Keratinocyte (primary cell): Measurements from ENCODE around the gene AKAP13. TPM values are rescaled to one million over a fixed set of nuclear protein-coding genes. Genes with fewer than 3 reads are reported as not detected.

ENCODE experiments used
- DNase-seq: peaks from one replicate; pipeline ENCODE4 v3.0.0-alpha.2; 2011; ENCODE audit warnings: low read depth, missing footprints, low spot score
- FAIRE-seq: peaks from 2 replicates; lab custom pipeline; 2011; peaks lifted over from hg19 to GRCh38; lab: Jason Lieb, UNC
- H2AFZ ChIP-seq: 2 replicates; pipeline ENCODE4 v1.6.0; 2012; ENCODE audit warnings: low read length, control low read depth, inconsistent platforms; ENCODE audit not compliant: control insufficient read depth
- H3K27ac ChIP-seq: 2 replicates; pipeline ENCODE4 v1.5.1; 2011; ENCODE audit warnings: low read length; ENCODE audit not compliant: control insufficient read depth, insufficient read depth
- H3K27me3 ChIP-seq: 3 replicates; pipeline ENCODE4 v1.6.0; 2011; ENCODE audit warnings: low read length; ENCODE audit not compliant: control insufficient read depth, insufficient read depth; ENCODE audit errors: extremely low read depth
- H3K36me3 ChIP-seq, 2 experiments: 2 replicates in 1 of 2; 3 replicates in 1 of 2; pipeline ENCODE4 v1.5.1; 2011; ENCODE audit warnings: low read length in 2 of 2, mild to moderate bottlenecking in 1 of 2; ENCODE audit not compliant: control insufficient read depth in 2 of 2, insufficient read depth in 2 of 2; ENCODE audit errors: extremely low read depth in 1 of 2
- H3K4me1 ChIP-seq: 3 replicates; pipeline ENCODE4 v1.5.1; 2011; ENCODE audit warnings: low read length; ENCODE audit not compliant: control insufficient read depth, insufficient read depth; ENCODE audit errors: extremely low read depth
- H3K4me2 ChIP-seq: 3 replicates; pipeline ENCODE4 v1.6.0; 2011; ENCODE audit warnings: low read depth, low read length; ENCODE audit not compliant: control insufficient read depth, insufficient read depth; ENCODE audit errors: extremely low read depth
- H3K4me3 ChIP-seq, 3 experiments: fragments of 200-600 bp in 1 of 3; sonication (generic) in 1 of 3; 2 replicates in 2 of 3; 3 replicates in 1 of 3; pipeline ENCODE4 v1.5.1; 2011 to 2016; ENCODE audit warnings: low read length in 3 of 3, mild to moderate bottlenecking in 3 of 3, control low read depth in 2 of 3, inconsistent platforms in 1 of 3, low read depth in 1 of 3, mixed read lengths in 1 of 3, mixed run types in 1 of 3, moderate library complexity in 1 of 3; ENCODE audit not compliant: control insufficient read depth in 2 of 3, insufficient read depth in 2 of 3; ENCODE audit errors: extremely low read depth in 1 of 3
- H3K79me2 ChIP-seq: 2 replicates; pipeline ENCODE4 v1.6.0; 2012; ENCODE audit warnings: low read length; ENCODE audit not compliant: control insufficient read depth, insufficient read depth
- H3K9ac ChIP-seq: 3 replicates; pipeline ENCODE4 v1.6.0; 2011; ENCODE audit warnings: low read length; ENCODE audit not compliant: control insufficient read depth, insufficient read depth; ENCODE audit errors: extremely low read depth
- H3K9me1 ChIP-seq: 3 replicates; pipeline ENCODE4 v1.6.0; 2011; ENCODE audit warnings: low read length; ENCODE audit not compliant: control insufficient read depth, insufficient read depth; ENCODE audit errors: extremely low read depth
- H3K9me3 ChIP-seq: 2 replicates; pipeline ENCODE4 v1.5.1; 2012; ENCODE audit warnings: low read depth, low read length; ENCODE audit not compliant: control insufficient read depth
- H4K20me1 ChIP-seq: 3 replicates; pipeline ENCODE4 v1.6.0; 2011; ENCODE audit warnings: low read length; ENCODE audit not compliant: control insufficient read depth, insufficient read depth; ENCODE audit errors: extremely low read depth
- EZH2 ChIP-seq: IDR thresholded peaks from one replicate; pipeline ENCODE4 v1.6.1; 2012; ENCODE audit warnings: inconsistent platforms, mild to moderate bottlenecking, low read length, moderate library complexity
- dilution Hi-C: fragments of 300-500 bp; cut with MboI; formaldehyde crosslinking; loops from one replicate; pipeline ENCODE4 v1.7.0; 2020; ENCODE audit warnings: low sequenced_read_pairs; ENCODE audit not compliant: extremely low pct_ligation_motif_present
- polyA plus RNA-seq, 5 experiments: library from polyadenylated mRNA; depleted of rRNA in 3 of 5; stranded (reverse) in 3 of 5; stranded (forward) in 1 of 5; unstranded in 1 of 5; fragments of >200 nt; gene quantifications; 1 replicate in 1 of 5; 2 replicates in 3 of 5; 3 replicates in 1 of 5; pipeline versions ENCODE4 v1.2.1 to v1.2.3, GENCODE V29; 2011 to 2012; ENCODE audit warnings: missing spikeins in 2 of 5, low read depth in 1 of 5, low replicate concordance in 1 of 5
- TF ChIP-seq, protein P1 (sequence below), 3 experiments: IDR thresholded peaks in 1 of 3; conservative IDR thresholded peaks in 1 of 3; optimal IDR thresholded peaks in 1 of 3; 2 replicates in 2 of 3; 3 replicates in 1 of 3; pipeline versions ENCODE3 to v1.5.1; 2011; ENCODE audit warnings: low read length in 3 of 3, mild to moderate bottlenecking in 3 of 3, moderate library complexity in 2 of 3, control low read depth in 1 of 3, inconsistent platforms in 1 of 3; ENCODE audit not compliant: insufficient read depth in 2 of 3; ENCODE audit errors: extremely low read depth in 1 of 3

Gene AKAP13
- polyA plus RNA-seq, 1 donor (not counting 4 experiments of a cell fraction or from before 2014, with no cell fraction given), result 16.7 TPM

DNA sequence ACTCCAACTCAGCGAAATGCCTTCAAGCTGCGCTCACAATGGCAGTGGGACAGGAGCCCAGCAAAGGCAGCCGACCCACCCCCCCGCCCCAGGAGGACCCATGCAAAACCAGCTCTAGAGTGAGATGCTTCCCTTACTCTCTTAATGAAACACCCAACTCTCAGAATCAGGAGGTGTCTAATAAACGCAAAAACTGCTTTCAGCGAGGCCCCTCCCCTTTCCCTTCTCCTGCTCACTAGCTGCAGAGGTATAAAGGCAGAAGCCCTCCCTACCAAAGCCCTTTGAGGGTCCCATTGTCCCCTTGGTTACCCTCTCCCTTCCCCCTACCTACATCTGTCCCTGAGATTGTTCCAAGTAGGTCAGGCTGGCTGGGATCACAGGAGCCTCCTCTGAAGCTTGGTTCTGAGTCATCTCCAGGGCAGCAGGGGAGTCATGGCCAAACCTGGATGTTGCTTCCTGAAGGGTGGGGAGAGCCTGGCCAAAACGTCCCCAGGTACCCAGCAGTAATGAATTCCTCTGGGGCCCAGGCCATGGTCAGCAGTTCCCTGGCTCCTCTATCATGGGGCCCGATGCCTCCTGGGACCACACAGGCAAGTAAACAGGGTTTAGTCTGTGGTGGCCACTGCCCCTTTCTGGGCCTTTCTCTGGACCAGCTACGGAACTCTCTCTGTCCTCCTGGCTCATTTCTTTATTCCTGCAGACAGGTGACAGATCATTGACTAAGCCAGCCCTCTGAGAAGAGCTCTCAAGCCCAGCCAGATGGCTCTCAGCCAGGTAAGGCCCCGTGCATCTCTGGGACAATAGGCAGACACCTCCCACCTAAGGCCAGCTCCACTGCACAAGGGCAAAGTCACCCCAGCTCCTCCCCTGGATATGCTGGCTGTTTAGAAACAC lies 405.7 kb downstream of the AKAP13 start:
- DNase-seq (no peak), FAIRE-seq (peak; percentile 87)
- no peak for TF ChIP-seq EZH2
- TF ChIP-seq, protein P1, sequence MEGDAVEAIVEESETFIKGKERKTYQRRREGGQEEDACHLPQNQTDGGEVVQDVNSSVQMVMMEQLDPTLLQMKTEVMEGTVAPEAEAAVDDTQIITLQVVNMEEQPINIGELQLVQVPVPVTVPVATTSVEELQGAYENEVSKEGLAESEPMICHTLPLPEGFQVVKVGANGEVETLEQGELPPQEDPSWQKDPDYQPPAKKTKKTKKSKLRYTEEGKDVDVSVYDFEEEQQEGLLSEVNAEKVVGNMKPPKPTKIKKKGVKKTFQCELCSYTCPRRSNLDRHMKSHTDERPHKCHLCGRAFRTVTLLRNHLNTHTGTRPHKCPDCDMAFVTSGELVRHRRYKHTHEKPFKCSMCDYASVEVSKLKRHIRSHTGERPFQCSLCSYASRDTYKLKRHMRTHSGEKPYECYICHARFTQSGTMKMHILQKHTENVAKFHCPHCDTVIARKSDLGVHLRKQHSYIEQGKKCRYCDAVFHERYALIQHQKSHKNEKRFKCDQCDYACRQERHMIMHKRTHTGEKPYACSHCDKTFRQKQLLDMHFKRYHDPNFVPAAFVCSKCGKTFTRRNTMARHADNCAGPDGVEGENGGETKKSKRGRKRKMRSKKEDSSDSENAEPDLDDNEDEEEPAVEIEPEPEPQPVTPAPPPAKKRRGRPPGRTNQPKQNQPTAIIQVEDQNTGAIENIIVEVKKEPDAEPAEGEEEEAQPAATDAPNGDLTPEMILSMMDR (optimal IDR thresholded peaks at IDR 0.05 in 1 of 3, IDR thresholded peaks at IDR 0.05 in 1 of 3, conservative IDR thresholded peaks at IDR 0.05 in 1 of 3; ENCODE audit: extremely low read depth in 1 of 3, insufficient read depth in 2 of 3, low read length in 3 of 3), result no peak
- Histone ChIP-seq H3K27ac (peak overlapping the region; percentile 77), H3K36me3 (no peaks in the 10 kb centered on the region), H3K27me3 (no peaks in the 10 kb centered on the region), H3K9me1 (peaks cover 10% of the 10 kb centered on the region), H3K9ac (no peak overlapping the region), H3K9me3 (no peaks in the 10 kb centered on the region), H4K20me1 (no peaks in the 10 kb centered on the region), H3K4me3 (peak overlapping the region in 1 of 3 experiments; percentile 63), H3K4me2 (peak overlapping the region; percentile 87), H3K4me1 (peaks cover 30% of the 10 kb centered on the region), H2AFZ (peak overlapping the region; percentile 86), H3K79me2 (peaks cover 43% of the 10 kb centered on the region)
- dilution Hi-C loops, result no loop called here

DNA sequence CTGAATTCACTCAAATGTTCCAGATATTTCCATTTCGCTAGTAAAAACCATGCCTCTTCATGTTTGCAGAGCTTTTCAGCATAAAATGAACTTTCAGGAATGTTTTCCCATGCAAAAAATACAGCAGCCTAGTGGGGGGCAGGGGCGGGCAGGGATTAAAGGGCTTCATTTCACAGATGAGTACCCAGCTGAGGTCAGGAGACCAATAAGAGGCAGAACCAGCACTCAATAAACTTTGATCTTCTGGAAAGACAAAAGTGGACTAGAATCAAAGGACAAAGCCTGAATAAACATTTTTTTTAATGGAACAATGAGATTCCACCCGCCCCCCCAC lies 406.3 kb downstream of the AKAP13 start:
- no peaks in the 10 kb centered on the region for H3K27me3 ChIP-seq
- H3K4me3 ChIP-seq, result no peak overlapping the region
- peaks cover 10% of the 10 kb centered on the region for H3K9me1 ChIP-seq
- no peak overlapping the region for H2AFZ ChIP-seq
- no peaks in the 10 kb centered on the region for H3K9me3 ChIP-seq
- H3K27ac ChIP-seq, result peak overlapping the region; percentile 77
- H3K9ac ChIP-seq, result no peak overlapping the region
- peak overlapping the region; percentile 87 for H3K4me2 ChIP-seq
- peaks cover 45% of the 10 kb centered on the region for H3K79me2 ChIP-seq
- FAIRE-seq (no peak), DNase-seq (no peak)
- no peak for TF ChIP-seq EZH2
- TF ChIP-seq, protein P1 (optimal IDR thresholded peaks at IDR 0.05 in 1 of 3, IDR thresholded peaks at IDR 0.05 in 1 of 3, conservative IDR thresholded peaks at IDR 0.05 in 1 of 3; ENCODE audit: extremely low read depth in 1 of 3, insufficient read depth in 2 of 3, low read length in 3 of 3), result no peak
- H3K36me3 ChIP-seq, result no peaks in the 10 kb centered on the region
- dilution Hi-C loops, result no loop called here
- H3K4me1 ChIP-seq, result peaks cover 30% of the 10 kb centered on the region
- no peaks in the 10 kb centered on the region for H4K20me1 ChIP-seq
